ENCODE data around the gene MAGEB16.

Gene MAGEB16

DNA sequence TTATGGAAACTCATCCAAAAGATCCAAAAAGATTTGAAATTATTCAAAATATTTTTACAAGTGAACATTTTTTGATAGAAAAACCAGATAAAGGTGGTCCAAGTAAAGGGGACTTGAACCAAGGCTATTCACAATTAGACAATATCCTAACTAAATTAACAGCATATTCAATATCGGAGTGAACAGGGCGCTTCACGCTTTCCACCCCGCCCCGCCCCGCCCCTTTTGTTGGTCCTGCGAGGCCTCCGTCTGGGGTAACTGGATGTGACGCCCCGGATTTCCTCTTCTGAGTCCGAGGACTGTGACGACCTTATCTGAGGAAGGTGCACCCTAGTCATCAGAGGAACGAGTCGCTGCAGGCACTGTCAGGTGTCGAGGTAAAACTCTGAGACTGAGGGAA lies at the start of gene MAGEB16:
Gene MAGEB16 (plus strand): TSS at position 301 of the 400 bp plus-strand sequence. CDS start 3,855 bp downstream, outside the sequence.
- DNase-seq (ENCODE audit: low read depth, low spot score), result no peak

DNA sequence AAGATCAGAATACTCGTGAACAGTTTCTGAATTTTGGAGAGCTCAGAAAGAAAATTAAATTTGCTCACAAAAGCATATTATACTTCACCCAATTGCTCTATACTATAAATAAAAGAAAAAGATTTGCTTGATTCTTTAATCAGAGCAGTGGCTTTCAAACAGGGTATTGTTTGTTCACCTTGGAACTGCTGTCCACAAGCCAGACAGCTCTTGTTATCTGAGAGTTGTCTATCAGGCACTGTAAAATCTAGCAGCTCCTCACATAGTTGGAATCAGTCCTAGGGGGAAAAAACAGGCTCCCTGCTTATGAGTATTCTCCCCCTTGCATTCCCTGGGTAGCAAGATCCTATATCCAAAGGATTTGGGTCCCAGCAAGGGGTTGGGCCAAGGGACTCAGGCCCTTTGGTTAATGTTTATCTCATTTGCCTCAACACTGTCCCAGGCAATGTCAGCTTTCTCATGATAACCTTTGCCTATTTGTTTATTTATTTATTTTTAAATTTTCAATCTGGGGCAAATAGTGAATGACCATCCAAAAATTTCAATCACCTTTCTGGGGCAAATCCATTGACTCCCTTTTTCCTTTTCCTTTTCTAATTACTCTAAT lies 24.1 kb upstream of the MAGEB16 start:
- no peak for DNase-seq (ENCODE audit: low read depth, low spot score)

DNA sequence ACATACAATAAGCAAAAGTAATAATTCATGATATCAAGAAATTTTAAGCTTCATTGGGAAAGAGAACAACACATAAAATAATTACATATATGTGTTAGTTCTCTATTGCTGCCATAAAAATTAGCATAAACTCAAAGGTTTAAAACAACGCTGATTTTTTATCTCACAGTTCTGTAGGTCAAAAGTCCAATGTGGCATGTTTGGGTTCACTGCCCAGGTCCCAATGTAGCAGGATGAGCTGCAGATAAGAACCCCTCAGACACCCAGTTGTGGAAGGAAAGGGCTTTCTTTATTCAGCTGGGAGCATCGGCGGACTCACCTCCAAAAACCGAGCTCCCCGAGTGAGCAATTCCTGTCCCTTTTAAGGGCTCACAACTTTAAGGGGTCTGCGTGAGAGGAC lies 13.1 kb upstream of the MAGEB16 start:
- DNase-seq (ENCODE audit: low read depth, low spot score), result no peak

DNA sequence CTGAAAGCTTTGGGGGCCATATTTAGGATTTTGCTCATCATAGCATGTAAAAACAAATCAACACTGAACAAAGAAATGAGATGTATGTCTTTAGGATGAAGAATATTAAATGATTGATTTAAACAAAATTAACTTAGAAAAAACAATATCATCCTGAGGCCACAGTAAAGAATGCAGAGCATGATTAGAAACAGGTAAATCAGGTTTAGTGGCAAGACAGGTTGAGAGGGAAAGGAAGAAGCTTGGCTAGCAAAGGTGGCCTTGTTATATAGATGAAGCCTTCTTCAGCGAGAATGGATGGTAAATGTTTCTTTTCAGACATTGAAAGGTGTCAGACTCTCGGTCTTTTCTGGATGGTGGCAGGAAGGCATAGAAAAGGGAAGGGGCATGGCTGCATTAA lies 11.9 kb upstream of the MAGEB16 start:
- no peak for DNase-seq (ENCODE audit: low read depth, low spot score)

DNA sequence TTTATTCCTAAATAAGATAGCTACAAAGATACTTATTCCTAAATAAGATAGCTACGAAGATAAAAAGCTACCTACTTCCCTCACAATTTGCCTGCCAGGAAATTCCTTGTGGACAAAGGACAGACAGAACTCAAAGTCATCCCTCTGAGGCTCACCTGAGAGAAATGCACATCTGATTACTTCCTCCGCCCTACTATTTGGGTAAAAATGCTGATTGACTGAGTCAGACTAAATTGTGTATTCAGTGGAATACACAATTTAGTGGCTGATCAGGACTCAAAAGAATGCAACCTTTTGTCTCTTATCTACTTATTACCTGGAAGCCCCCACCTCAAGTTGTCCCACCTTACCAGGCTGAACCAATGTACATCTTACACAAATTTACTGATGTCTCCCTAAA lies 10.3 kb upstream of the MAGEB16 start:
- DNase-seq (ENCODE audit: low read depth, low spot score), result no peak

DNA sequence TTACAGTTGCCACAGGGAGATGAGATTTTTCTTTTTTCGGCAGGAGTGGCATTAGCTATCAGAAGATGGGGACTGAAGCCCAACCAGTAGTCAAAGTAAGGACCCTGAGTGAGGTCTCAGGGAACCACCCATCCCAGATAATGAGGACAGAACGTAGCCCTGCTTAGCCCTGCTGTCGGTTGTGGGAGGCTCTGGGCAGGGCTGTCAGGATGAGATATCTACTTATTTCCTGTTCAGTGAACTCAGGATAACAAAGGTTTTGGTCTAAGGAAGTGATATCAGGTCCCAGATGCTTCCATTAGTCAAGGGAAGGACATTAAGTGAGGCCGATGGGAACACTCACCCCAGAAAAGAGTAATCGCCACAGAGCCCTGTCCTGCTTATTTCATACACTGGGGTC lies 2.3 kb downstream of the MAGEB16 start:
- no peak for DNase-seq (ENCODE audit: low read depth, low spot score)

DNA sequence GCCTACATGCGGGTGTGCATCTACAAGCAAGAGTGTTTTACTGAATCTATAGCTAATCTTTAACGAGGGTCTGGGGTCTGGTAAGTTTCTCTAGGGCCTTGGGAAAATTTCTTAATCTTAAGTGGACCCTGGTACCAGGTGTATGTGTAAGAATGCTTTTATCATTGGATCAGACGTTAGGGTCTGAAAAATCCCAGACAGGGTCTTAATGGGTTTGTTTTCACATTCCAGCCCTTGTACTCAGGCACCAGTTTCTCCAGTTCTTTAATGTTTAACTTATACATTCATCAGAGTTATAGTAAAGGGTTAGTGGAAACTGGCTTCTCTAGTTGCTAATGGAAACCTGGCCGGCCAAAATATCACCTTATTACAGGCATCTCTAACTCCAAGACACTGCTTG lies 11.6 kb downstream of the MAGEB16 start:
- no peak for DNase-seq (ENCODE audit: low read depth, low spot score)

DNA sequence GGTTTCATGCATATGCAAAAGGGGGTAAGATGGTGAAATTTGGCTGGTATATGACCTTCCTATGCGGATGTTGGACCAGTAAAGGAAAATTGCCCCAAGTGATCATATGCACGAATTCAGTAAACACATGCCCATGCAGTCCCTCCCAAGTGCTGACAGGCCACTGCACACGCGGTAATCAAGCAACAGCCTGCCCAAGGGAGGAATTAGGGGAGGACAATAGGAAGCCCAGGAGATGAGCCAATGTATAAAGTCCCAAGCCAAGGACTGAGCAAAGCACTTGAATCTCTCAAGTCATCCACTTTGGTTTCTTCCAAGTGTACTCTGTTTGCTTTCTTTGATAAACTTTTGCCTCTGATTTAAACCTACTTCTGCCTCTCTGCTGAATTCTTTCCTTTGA lies 21.1 kb downstream of the MAGEB16 start:
- no peak for DNase-seq (ENCODE audit: low read depth, low spot score)

DNA sequence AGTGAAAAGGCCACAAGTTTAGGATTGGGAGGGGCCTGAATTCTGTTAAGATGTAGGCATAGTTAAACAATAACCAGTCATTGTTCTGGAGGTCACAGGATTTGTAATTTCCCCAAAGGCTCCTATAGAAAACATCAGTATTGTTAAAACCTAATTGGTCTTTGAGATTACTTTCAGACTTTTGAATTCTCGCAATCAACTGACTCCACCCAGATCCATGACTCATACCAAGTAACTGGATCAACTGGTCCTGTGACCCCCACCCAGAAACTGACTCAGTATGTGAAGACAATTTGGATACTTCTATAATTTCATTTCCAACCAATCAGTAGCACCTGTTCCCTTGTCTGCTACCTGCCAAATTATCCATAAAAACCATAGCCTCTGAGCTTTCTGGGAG lies 28.4 kb downstream of the MAGEB16 start:
- no peak for DNase-seq (ENCODE audit: low read depth, low spot score)

DNA sequence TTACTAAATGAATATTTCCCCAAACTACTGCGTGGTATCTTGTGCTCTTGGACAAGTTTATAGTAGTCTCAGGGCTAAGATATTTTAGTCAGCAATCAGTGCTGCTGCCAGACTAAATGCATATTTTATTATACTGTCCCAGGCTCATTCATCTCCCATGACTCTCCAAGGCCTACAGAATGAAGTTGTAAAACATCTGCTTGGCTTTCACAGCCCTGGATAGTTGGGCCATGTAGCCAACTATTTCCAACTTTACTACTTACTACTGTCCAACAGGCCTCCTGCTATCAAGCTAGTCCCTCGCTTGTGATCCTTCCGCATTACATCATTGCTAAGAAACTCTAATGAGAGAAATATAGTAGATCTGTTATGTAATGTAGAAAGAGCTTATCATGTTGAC lies 31.4 kb downstream of the MAGEB16 start:
- DNase-seq (ENCODE audit: low read depth, low spot score), result no peak

DNA sequence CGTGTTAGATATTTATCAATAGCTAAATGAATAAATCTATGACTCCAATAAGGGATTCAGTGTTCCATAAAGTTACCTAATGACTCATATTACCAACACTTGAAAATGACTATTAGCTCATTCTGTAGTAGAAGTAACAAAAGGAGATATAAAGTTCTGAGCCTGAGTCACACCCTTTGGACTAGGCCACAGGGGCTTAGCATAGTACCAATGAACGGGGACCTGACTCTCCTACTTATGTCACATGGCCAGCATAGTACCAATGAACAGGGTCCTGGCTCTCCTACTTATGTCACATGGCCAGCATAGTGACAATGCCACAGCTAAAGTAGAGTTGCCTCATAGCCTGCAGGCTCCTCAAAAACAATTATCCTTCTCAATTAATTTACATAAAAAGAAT lies 43.7 kb downstream of the MAGEB16 start:
- DNase-seq (ENCODE audit: low read depth, low spot score), result no peak

DNA sequence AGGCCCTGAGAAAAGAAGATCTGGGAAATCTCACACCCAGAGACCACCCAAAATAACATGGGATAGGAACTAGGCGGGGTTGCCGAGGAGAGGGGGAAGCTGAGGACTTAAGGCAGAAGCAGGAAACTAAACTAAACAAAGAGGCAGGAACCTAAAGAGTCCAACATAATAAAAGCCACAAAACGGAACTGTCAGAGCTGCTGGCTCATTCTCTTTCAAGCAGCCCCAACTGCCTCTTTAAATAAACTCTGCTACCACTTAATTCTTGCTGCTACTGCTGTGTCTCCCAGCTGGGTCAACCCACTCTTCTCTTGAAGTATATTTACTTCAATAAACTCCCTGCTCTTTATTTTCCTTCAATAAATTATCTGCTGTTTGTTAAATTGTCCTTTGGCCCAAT lies 44.5 kb downstream of the MAGEB16 start:
- DNase-seq (ENCODE audit: low read depth, low spot score), result no peak

DNA sequence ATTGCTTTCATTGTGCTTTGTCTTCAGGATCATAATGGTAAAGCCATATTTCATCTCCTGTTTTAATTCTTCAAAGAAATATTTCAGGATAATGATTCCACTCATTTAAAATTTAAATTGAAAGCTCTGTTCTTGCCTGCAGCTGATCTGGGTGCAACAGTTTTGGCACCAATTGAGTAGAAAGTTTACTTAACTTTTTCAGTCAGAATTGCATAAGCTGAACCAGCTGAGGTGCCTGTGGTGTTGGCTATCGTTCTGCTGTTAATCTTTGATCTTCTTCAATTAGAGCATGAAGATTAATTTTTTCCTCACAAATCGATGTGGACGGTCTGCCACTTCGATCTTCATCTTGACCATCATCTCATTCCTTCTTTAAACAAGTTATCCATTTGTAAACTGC lies 49.6 kb downstream of the MAGEB16 start:
- DNase-seq (ENCODE audit: low read depth, low spot score), result no peak

Measured in brain pericyte (primary cell).